Right lobe of liver (tissue), 4 donors: ENCODE results near the gene GOLGA6C.
"Not testable (repeated sequence)": the region's sequence is repeated elsewhere in the genome, so short reads cannot be mapped to it uniquely, and the experiment has no call there.

Source experiments
- CTCF ChIP-seq, 4 donors: fragments of 200-600 bp in 3 of 4; fragments of 450-650 bp in 1 of 4; IDR thresholded peaks; one replicate each; pipeline versions ENCODE4 v1.5.1 to v1.8.0; 2016 to 2022; ENCODE audit warnings: antibody characterized with exemption in 4 of 4, mild to moderate bottlenecking in 2 of 4
- POLR2A ChIP-seq: fragments of 450-650 bp; IDR thresholded peaks from one replicate; pipeline ENCODE4 v1.6.1; 2017; ENCODE audit warnings: antibody characterized with exemption, mild to moderate bottlenecking
- donor health status: DM: no; HTN: no; CAD: no.
- donor health status: DM: no; HTN: no; CAD: no.
- donor health status: DM: no; HTN: yes; CAD: no.

GRCh38 chr15:75245741-75246140 lies 12.4 kb upstream of the GOLGA6C start:
- not testable (repeated sequence) for TF ChIP-seq POLR2A; CTCF (IDR thresholded peaks at IDR 0.05)
